Measurements from ENCODE around the gene NUP188.

DNA sequence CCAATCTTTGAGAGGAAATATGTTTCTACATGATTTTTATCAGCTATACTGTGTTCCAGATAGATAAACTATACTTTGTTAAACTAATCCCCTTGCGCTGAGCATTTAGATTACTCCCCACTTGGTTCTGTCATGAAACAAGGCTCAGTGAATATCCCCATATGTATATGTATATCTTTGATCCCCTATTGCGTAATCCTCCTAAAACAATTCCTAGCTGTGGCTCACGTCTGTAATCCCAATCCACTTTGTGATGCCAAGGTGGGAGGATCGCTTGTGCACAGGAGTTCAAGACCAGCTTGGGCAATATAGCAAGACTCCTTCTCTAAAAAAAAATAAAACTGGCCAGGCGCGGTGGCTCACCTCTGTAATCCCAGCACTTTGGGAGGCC is 24.0 kb upstream of the NUP188 start:
- TF ChIP-seq SPI1 (IDR thresholded peaks at IDR 0.05; ENCODE audit: borderline replicate concordance, low read depth) (no peak), POLR2AphosphoS5 (IDR thresholded peaks at IDR 0.05; ENCODE audit: low read depth) (no peak)
